Transverse colon (tissue), 4 donors: ENCODE data around the gene RNASE11. TPM values are rescaled to one million over a fixed set of nuclear protein-coding genes. Genes with fewer than 3 reads are reported as not detected.

Experiments used
- DNase-seq: peaks from one replicate; pipeline ENCODE4 v3.0.0-alpha.2; 2019
- H3K27ac ChIP-seq, 4 donors: fragments of 200-600 bp; sonication (generic); 2 replicates each; pipeline ENCODE4 v1.5.1; 2016 to 2018; ENCODE audit warnings: inconsistent platforms in 4 of 4
- H3K27me3 ChIP-seq: fragments of 200-600 bp; sonication (generic); 2 replicates; pipeline ENCODE4 v1.5.1; 2017; ENCODE audit warnings: inconsistent platforms
- H3K36me3 ChIP-seq, 4 donors: fragments of 200-600 bp; sonication (generic); 2 replicates each; pipeline ENCODE4 v1.5.1; 2017 to 2019; ENCODE audit warnings: inconsistent platforms in 4 of 4
- H3K4me1 ChIP-seq, 4 donors: fragments of 200-600 bp; sonication (generic); 2 replicates each; pipeline ENCODE4 v1.5.1; 2017 to 2020; ENCODE audit warnings: inconsistent platforms in 4 of 4
- H3K4me3 ChIP-seq, 4 donors: fragments of 200-600 bp; sonication (generic); 1 replicate in 1 of 4; 2 replicates in 3 of 4; pipeline versions ENCODE4 v1.5.1 to v1.6.1; 2017 to 2019; ENCODE audit warnings: inconsistent platforms in 4 of 4
- H3K9me3 ChIP-seq, 2 donors: fragments of 200-600 bp; sonication (generic); 2 replicates each; pipeline ENCODE4 v1.5.1; 2017 to 2019; ENCODE audit warnings: inconsistent platforms in 2 of 2
- EP300 ChIP-seq: sonication (generic); formaldehyde crosslinking; IDR thresholded peaks from one replicate; pipeline ENCODE4 v1.6.1; 2017; ENCODE audit warnings: antibody characterized with exemption, low read depth
- POLR2A ChIP-seq: fragments of 450-650 bp; IDR thresholded peaks from one replicate; pipeline ENCODE4 v1.6.1; 2016; ENCODE audit warnings: antibody characterized with exemption, mild to moderate bottlenecking, moderate library complexity
- POLR2AphosphoS5 ChIP-seq, 3 donors: sonication (generic); formaldehyde crosslinking; IDR thresholded peaks; one replicate each; pipeline ENCODE4 v1.6.1; 2016; ENCODE audit warnings: antibody characterized with exemption in 3 of 3
- WGBS, 2 donors: methylation state at CpG; one replicate each; pipeline ENCODE4 v1.1.5; 2018; ENCODE audit warnings: low coverage in 1 of 2; 5-methylcytosine and 5-hydroxymethylcytosine counted together
- in situ Hi-C, 4 donors: fragments of 200-750 bp; cut with MboI; loops; one replicate each; pipeline versions ENCODE4 v1.15.0 to v1.15.1; 2017; ENCODE audit warnings: low sequenced_read_pairs in 3 of 4, low pct_ligation_motif_present in 1 of 4, low pct_unique_long_range_greater_than_20kb in 1 of 4
- intact Hi-C: fragments of 100-400 bp; cut with DNase I; formaldehyde crosslinking; loops from one replicate; pipeline ENCODE4 v1.15.1; 2023; ENCODE audit warnings: low total_unique reads
- total RNA-seq, 4 donors: library from RNA; depleted of rRNA; stranded (reverse); fragments of >200 nt; gene quantifications; one replicate each; pipeline ENCODE4 v1.1.0, GENCODE V29; 2016
- TF ChIP-seq, protein P1 (sequence below), 5 experiments: fragments of 200-600 bp in 3 of 5; fragments of 450-650 bp in 2 of 5; sonication (generic) in 3 of 5; IDR thresholded peaks; 1 replicate in 2 of 5; 2 replicates in 3 of 5; pipeline ENCODE4 v1.5.1; 2016 to 2017; ENCODE audit warnings: antibody characterized with exemption in 5 of 5, inconsistent platforms in 3 of 5, mild to moderate bottlenecking in 2 of 5, moderate library complexity in 1 of 5

Gene RNASE11
- total RNA-seq, 4 donors from 2014 or later = not detected

DNA sequence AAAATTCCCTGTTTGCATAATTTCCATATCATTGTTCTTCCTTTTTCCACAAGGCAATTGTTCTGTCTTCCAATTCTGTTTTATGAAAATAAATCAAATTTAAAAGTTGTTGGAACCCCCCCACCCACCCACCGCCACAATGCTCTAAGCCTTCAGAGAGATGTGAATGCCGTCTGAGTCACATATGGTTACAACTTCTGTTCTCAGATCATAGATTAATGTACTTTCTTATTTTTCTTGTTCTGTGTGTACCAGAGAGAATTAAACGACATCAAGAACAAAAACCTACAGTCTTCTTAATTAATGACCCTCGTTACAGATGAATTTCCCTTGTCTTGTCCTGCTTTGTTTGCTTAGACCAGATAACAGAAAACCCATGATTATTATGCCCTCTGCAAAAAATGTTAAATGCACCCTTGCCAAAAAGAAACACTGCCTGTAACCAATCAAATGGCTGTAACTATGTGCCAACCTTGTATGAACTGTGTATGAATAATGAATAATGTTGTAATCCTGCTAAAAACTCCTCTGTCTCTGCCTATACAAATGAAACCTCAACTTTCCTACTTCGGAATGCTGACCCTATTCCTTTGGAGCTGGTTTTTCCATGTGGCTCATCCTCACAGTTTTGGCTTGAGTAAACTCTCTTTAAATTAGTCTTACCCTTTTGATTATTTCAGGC, 39.7 kb upstream of the RNASE11 start:
- no peak for TF ChIP-seq POLR2A
- TF ChIP-seq, protein P1, sequence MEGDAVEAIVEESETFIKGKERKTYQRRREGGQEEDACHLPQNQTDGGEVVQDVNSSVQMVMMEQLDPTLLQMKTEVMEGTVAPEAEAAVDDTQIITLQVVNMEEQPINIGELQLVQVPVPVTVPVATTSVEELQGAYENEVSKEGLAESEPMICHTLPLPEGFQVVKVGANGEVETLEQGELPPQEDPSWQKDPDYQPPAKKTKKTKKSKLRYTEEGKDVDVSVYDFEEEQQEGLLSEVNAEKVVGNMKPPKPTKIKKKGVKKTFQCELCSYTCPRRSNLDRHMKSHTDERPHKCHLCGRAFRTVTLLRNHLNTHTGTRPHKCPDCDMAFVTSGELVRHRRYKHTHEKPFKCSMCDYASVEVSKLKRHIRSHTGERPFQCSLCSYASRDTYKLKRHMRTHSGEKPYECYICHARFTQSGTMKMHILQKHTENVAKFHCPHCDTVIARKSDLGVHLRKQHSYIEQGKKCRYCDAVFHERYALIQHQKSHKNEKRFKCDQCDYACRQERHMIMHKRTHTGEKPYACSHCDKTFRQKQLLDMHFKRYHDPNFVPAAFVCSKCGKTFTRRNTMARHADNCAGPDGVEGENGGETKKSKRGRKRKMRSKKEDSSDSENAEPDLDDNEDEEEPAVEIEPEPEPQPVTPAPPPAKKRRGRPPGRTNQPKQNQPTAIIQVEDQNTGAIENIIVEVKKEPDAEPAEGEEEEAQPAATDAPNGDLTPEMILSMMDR (IDR thresholded peaks at IDR 0.05) = no peak
- TF ChIP-seq POLR2AphosphoS5 (IDR thresholded peaks at IDR 0.05) = no peak
- TF ChIP-seq EP300 = no peak
- H3K36me3 ChIP-seq = no peaks in the 10 kb centered on the region
- intact Hi-C loops (no loop called here), in situ Hi-C loops (loop anchor here in 1 of 4 donors (10.0 kb wide), 1 partner anchor 163 kb away; the partner anchor contains the start of genes PIP4P1 and PNP)
- H3K4me1 ChIP-seq = peaks cover 3 to 43% (median 36%) of the 10 kb centered on the region in 4 donors
- H3K27me3 ChIP-seq = peaks cover 36% of the 10 kb centered on the region
- H3K4me3 ChIP-seq = no peak overlapping the region
- no peak for DNase-seq
- 65 to 78% methylated on average over 3 to 5 of the region's 5 CpGs for WGBS, 2 donors
- no peak overlapping the region for H3K27ac ChIP-seq
- H3K9me3 ChIP-seq = no peaks in the 10 kb centered on the region

DNA sequence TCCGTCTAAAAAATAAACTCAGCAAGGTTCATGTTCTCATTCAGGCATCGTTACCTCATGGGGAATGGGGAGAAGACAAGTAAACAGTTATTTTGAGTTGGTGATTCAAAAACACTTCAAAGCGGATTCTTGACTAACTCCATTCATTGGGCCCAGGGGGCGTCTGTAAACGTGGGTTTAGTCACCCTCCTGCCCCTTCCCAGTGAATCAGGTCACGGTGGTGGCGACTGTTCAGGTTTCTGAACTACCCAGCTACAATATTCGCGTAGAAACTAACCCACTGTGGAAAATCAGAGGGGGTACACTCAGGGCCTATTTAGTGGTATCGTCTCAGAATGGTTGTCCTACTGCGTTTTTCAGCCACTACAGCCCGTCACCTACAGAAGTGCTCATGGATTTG, 38.5 kb upstream of the RNASE11 start:
- H3K36me3 ChIP-seq = no peaks in the 10 kb centered on the region
- no peaks in the 10 kb centered on the region for H3K9me3 ChIP-seq
- WGBS, 2 donors = 48% methylated on average over 12 of the region's 12 CpGs; no CpG with 5 or more reads in 1 of the 2 donors
- intact Hi-C loops (no loop called here), in situ Hi-C loops (loop anchor here in 1 of 4 donors (10.0 kb wide), 1 partner anchor 161 kb away; the partner anchor contains the start of genes PIP4P1 and PNP)
- TF ChIP-seq, protein P1 (IDR thresholded peaks at IDR 0.05) = no peak
- TF ChIP-seq POLR2AphosphoS5 (IDR thresholded peaks at IDR 0.05) = no peak
- TF ChIP-seq EP300 = no peak
- no peak for TF ChIP-seq POLR2A
- peaks cover 25% of the 10 kb centered on the region for H3K27me3 ChIP-seq
- no peak for DNase-seq
- H3K4me1 ChIP-seq = peaks cover 0 to 32% (median 24%) of the 10 kb centered on the region in 4 donors
- H3K27ac ChIP-seq = no peak overlapping the region
- no peak overlapping the region for H3K4me3 ChIP-seq

DNA sequence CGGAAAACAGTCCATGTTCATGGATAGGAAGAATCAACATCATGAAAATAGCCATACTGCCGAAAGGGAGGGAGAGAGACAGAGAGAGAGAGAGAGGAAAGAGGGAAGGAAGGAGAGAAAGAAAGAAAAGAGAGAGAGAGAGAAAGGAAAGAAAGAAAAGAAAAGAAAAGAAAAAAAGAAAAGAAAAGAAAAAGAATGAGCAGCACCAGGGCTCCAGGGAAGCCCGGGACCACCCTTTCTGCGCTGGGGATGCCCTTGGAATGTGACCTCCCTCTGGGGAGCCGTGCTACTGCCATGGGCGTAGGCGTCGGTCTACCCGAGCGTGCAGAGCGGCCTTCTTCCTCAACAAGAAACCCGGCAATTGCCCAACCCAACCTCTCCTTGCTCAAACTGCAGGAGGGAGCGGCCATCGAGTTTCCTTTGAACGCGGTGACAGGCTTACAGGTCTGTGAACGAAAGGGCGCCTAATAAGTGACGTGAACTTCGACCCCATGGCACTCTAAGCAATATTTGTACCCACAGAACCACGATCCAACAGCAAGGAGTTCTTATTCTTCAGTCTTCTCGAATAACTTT, 36.8 kb upstream of the RNASE11 start:
- Histone ChIP-seq H3K4me3 (peak overlapping the region in 2 of 4 donors; percentile 2 to 31), H3K27ac (peak overlapping the region in 3 of 4 donors; percentile 17 to 50 (median 48)), H3K27me3 (peaks cover 22% of the 10 kb centered on the region), H3K36me3 (no peaks in the 10 kb centered on the region), H3K4me1 (peaks cover 0 to 22% (median 15%) of the 10 kb centered on the region in 4 donors), H3K9me3 (no peaks in the 10 kb centered on the region)
- no peak for TF ChIP-seq POLR2A
- TF ChIP-seq, protein P1 (IDR thresholded peaks at IDR 0.05) = no peak
- TF ChIP-seq EP300 = no peak
- TF ChIP-seq POLR2AphosphoS5 (IDR thresholded peaks at IDR 0.05) = no peak
- in situ Hi-C loops = loop anchor here in 2 of 4 donors (10.0 to 25.0 kb wide), 2 partner anchors 160 to 212 kb away; partner anchors contain the start of genes PIP4P1 (in 1 of the 2), PNP (in 1 of the 2) and TEP1 (in 1 of the 2)
- 9 to 22% methylated on average over 3 to 22 of the region's 22 CpGs for WGBS, 2 donors
- intact Hi-C loops = no loop called here
- DNase-seq = peak; percentile 82

DNA sequence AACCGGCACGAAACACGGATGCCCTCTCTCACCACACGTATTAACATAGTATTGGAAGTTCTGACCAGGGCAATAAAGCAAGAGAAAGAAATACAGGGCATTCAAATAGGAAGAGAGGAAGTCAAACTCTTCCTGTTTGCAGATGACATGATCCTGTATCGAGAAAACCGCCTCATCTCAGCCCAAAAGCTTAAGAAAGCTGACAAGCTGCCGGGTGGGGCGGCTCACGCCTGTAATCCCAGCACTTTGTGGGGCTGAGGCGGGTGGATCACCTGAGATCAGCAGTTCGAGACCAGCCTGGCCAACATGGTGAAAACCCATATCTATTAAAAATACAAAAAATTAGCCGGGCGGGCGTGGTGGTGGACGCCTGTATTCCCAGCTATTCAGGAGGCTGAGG, 36.0 kb upstream of the RNASE11 start:
- Histone ChIP-seq H3K27ac (no peak overlapping the region), H3K27me3 (peaks cover 16% of the 10 kb centered on the region), H3K4me3 (no peak overlapping the region), H3K9me3 (no peaks in the 10 kb centered on the region), H3K36me3 (no peaks in the 10 kb centered on the region), H3K4me1 (peaks cover 0 to 22% (median 15%) of the 10 kb centered on the region in 4 donors)
- TF ChIP-seq EP300 = no peak
- TF ChIP-seq, protein P1 (IDR thresholded peaks at IDR 0.05) = no peak
- no peak for TF ChIP-seq POLR2AphosphoS5 (IDR thresholded peaks at IDR 0.05)
- TF ChIP-seq POLR2A = no peak
- no peak for DNase-seq
- WGBS, 2 donors = 65 to 70% methylated on average over 9 to 15 of the region's 15 CpGs
- intact Hi-C loops = no loop called here
- in situ Hi-C loops = loop anchor here in 2 of 4 donors (10.0 to 25.0 kb wide), 2 partner anchors 159 to 211 kb away; partner anchors contain the start of genes PIP4P1 (in 1 of the 2), PNP (in 1 of the 2) and TEP1 (in 1 of the 2)
